Astrocyte of the cerebellum (primary cell): ENCODE measurements around the gene FBXO30.
A peak's percentile ranks its signal among the peaks of the same experiment; 100 is the strongest.

Experiments
- DNase-seq: peaks from one replicate; pipeline ENCODE4 v3.0.0-alpha.2; 2011; ENCODE audit warnings: low read depth
- H3K4me3 ChIP-seq: 2 replicates; pipeline ENCODE4 v1.5.1; 2011; ENCODE audit warnings: mild to moderate bottlenecking, low read depth, low read length, moderate library complexity
- in situ Hi-C: cut with HindIII; loops from 2 replicates; pipeline ENCODE4 v1.10.0; 2017; ENCODE audit warnings: low sequenced_read_pairs
- TF ChIP-seq, protein P1 (sequence below): IDR thresholded peaks from 2 replicates; pipeline ENCODE4 v1.5.1; 2012; ENCODE audit warnings: low read length, low read depth, moderate library complexity, mild to moderate bottlenecking; ENCODE audit errors: missing control alignments

Gene FBXO30

DNA sequence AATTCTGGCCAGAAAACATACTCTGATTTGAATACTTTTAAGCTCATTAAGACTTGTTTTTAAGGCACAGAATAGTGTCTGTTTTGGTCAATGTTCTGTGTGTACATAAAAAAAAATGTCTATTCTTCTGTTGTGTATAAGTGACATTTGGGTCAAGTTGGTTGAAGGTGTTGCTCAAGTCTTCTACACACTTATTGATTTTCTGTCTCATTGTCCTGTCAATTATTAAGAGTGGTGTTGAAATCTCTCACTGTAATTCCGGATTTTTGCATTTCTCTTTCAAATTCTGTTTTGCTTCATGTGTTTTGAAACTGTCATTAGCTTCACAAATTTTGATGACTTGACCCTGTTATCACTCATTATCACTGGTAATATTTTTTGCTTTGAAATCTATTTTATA, 41.7 kb downstream of the FBXO30 start:
- in situ Hi-C loops, result no loop called here
- DNase-seq, result no peak
- H3K4me3 ChIP-seq, result no peak overlapping the region
- TF ChIP-seq, protein P1, sequence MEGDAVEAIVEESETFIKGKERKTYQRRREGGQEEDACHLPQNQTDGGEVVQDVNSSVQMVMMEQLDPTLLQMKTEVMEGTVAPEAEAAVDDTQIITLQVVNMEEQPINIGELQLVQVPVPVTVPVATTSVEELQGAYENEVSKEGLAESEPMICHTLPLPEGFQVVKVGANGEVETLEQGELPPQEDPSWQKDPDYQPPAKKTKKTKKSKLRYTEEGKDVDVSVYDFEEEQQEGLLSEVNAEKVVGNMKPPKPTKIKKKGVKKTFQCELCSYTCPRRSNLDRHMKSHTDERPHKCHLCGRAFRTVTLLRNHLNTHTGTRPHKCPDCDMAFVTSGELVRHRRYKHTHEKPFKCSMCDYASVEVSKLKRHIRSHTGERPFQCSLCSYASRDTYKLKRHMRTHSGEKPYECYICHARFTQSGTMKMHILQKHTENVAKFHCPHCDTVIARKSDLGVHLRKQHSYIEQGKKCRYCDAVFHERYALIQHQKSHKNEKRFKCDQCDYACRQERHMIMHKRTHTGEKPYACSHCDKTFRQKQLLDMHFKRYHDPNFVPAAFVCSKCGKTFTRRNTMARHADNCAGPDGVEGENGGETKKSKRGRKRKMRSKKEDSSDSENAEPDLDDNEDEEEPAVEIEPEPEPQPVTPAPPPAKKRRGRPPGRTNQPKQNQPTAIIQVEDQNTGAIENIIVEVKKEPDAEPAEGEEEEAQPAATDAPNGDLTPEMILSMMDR, result no peak

DNA sequence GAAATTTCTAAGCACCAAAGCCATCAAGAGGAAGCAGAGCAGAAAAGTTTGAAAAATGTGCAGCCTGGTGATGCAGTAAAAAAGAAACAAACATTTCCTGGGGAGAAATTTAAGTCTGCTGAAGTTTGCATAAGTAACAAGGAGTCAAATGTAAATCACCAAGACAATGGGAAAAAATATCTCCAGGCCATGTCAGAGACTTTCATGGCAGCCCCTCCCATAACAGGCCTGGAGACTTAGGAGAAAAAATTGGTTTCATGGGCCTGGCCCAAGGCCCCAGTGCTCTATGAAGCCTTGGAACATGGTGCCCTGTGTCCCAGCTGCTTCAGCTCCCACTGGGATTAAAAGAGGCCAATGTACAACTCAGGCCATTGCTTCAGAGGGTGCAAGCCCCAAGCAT, 49.1 kb downstream of the FBXO30 start:
- no peak overlapping the region for H3K4me3 ChIP-seq
- TF ChIP-seq, protein P1, result no peak
- DNase-seq, result no peak
- in situ Hi-C loops, result no loop called here

DNA sequence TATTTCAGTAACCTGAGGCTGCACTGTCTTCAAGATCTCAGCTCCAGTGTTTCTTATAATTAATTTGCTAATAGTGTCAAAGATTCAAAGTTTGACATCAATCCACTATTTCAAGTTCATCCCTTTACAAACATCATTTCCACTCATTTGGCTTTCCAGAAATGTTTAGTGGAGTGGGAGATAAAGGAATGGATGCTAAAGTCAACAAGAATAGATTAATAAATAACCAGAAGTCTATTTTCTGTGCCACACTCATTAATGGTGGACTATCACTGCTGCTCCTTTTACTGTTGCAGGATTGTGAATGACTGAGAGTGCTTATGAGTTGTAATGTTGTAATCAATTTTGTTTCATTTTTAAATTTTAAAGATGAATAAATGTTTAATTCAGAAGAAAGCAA, 50.9 kb downstream of the FBXO30 start:
- no peak overlapping the region for H3K4me3 ChIP-seq
- no peak for DNase-seq
- TF ChIP-seq, protein P1, result no peak
- in situ Hi-C loops, result no loop called here

DNA sequence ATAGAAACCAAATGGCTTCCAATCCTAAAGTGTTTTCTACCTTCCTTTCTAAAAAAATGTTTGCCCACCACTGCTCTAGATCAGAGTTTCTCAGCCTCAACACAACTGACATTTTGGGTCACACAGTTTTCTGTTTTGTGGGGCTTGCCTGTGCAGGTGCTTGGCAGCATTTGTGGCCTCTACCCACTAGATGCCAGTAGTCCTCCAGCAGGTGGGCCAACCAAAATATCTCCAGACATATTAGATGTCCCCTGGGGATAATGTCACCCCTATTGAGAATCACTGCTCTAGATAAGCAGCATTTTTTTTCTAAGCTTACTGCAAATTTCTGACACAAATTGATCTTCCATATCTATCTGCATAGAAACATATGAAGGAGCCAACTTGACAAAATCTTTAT, 53.0 kb downstream of the FBXO30 start:
- TF ChIP-seq, protein P1, result no peak
- no peak overlapping the region for H3K4me3 ChIP-seq
- DNase-seq, result no peak
- in situ Hi-C loops, result no loop called here

DNA sequence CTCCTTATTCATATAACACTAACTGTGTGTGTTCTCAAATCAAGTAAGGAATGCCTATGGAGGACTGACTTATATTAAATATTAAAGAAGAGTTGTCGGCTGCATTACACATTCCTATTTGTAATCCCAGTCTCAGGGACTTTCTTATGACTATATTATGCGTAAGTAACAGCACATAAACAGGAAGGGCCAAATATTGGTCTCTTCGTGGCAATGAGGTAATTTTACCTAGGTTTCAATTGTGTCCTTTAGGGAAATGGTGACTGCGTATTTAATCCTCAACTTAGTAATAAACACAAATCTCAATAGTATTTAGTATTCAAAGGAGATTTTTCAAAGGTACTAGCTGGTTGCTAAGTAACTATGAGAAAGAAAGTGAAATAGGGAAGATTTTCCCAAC, 56.5 kb downstream of the FBXO30 start:
- no peak overlapping the region for H3K4me3 ChIP-seq
- TF ChIP-seq, protein P1, result no peak
- in situ Hi-C loops, result no loop called here
- DNase-seq, result no peak

DNA sequence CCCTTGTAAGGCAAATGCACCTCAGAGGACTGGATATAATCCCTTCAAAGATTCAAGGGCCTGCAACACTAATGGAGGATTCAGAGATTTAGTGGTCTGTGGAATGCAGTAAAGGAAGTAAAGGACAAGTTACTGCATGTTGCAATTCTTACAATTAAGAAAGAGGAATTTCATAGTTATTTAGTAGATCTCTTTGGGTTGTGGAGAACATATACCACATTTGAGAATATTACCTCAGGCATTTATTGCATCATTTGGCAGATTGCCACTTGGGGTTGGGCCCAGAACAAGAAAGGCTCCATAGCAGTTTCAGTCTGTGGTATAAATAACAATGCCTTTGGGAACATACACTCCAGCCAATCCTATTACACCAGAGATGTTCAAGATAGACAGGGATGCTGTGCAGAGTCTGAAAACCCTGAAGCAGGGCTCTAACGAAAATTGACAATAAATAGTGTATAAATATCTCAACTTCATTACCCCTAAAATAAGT, 58.4 kb downstream of the FBXO30 start:
- no peak overlapping the region for H3K4me3 ChIP-seq
- in situ Hi-C loops, result no loop called here
- peak; percentile 94 for DNase-seq
- TF ChIP-seq, protein P1, result no peak

DNA sequence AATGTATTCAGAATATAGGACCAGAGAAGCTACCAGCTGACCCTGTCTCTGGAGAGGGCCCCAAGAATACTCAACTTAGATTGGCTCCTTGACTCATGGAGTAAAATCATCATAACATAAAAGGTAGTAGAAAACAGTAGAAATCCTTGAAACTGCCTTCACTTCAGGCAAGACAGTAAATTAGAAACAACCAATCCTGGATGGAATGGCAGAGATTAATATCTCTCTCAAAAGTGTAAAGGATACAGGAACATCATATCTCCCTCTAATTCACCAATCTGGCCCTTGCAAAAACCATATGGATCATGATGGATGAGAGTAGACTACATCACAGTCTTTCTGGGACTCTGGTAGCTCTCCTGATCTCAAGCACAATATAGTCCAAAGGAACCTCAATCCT, 58.9 kb downstream of the FBXO30 start:
- TF ChIP-seq, protein P1, result no peak
- no peak for DNase-seq
- no peak overlapping the region for H3K4me3 ChIP-seq
- in situ Hi-C loops, result no loop called here
